Measurements from ENCODE around the gene POLL. TPM values are rescaled to one million over a fixed set of nuclear protein-coding genes. Genes with fewer than 3 reads are reported as not detected.

The POLL gene
- total and polyA plus RNA-seq, 10 of the 15 experiments (the other 5 are each of a cell fraction or from before 2014, with no cell fraction given), result 1.5 to 25.4 (median 13.8) TPM

- TF ChIP-seq EGR1 (IDR thresholded peaks at IDR 0.05; ENCODE audit: borderline replicate concordance in 1 of 2, low read depth in 2 of 2, low read length in 2 of 2) (peak in 1 of 2 experiments; percentile 3; a peak in 1 of 3 replicates), MAX (IDR thresholded peaks at IDR 0.05; ENCODE audit: low read depth, low read length) (peak; percentile 50; the same call in 1 of the 2 replicates), DPF2 (IDR thresholded peaks at IDR 0.05) (peak; percentile 53; the same call in 1 of the 2 replicates), MEF2B (IDR thresholded peaks at IDR 0.05; ENCODE audit: partially characterized antibody, poor library complexity, severe bottlenecking) (peak; percentile 36), SMARCA5 (IDR thresholded peaks at IDR 0.05) (peak; percentile 71; the same call in 1 of the 2 replicates), PAX8 (IDR thresholded peaks at IDR 0.05) (no peak), NFIC (IDR thresholded peaks at IDR 0.05; ENCODE audit: low read depth, low read length) (no peak), NBN (IDR thresholded peaks at IDR 0.05) (peak; percentile 55; the same call in 1 of the 2 replicates), ZNF24 (IDR thresholded peaks at IDR 0.05) (0 out of 2 replicates have a peak, but pooled peaks have one; percentile 18), FOS (IDR thresholded peaks at IDR 0.05; ENCODE audit: borderline replicate concordance, extremely low read depth, insufficient read length) (no peak), ZBED1 (IDR thresholded peaks at IDR 0.05; ENCODE audit: borderline replicate concordance) (no peak), SRF (IDR thresholded peaks at IDR 0.05; ENCODE audit: low read depth in 2 of 2, low read length in 2 of 2) (no peak), RUNX3 (IDR thresholded peaks at IDR 0.05; ENCODE audit: low read length) (peak; percentile 63)
- TF ChIP-seq, protein P1, sequence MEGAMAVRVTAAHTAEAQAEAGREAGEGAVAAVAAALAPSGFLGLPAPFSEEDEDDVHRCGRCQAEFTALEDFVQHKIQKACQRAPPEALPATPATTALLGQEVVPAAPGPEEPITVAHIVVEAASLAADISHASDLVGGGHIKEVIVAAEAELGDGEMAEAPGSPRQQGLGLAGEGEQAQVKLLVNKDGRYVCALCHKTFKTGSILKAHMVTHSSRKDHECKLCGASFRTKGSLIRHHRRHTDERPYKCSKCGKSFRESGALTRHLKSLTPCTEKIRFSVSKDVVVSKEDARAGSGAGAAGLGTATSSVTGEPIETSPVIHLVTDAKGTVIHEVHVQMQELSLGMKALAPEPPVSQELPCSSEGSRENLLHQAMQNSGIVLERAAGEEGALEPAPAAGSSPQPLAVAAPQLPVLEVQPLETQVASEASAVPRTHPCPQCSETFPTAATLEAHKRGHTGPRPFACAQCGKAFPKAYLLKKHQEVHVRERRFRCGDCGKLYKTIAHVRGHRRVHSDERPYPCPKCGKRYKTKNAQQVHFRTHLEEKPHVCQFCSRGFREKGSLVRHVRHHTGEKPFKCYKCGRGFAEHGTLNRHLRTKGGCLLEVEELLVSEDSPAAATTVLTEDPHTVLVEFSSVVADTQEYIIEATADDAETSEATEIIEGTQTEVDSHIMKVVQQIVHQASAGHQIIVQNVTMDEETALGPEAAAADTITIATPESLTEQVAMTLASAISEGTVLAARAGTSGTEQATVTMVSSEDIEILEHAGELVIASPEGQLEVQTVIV (IDR thresholded peaks at IDR 0.05; ENCODE audit: borderline replicate concordance, partially characterized antibody), result no peak
- TF ChIP-seq, protein P2, sequence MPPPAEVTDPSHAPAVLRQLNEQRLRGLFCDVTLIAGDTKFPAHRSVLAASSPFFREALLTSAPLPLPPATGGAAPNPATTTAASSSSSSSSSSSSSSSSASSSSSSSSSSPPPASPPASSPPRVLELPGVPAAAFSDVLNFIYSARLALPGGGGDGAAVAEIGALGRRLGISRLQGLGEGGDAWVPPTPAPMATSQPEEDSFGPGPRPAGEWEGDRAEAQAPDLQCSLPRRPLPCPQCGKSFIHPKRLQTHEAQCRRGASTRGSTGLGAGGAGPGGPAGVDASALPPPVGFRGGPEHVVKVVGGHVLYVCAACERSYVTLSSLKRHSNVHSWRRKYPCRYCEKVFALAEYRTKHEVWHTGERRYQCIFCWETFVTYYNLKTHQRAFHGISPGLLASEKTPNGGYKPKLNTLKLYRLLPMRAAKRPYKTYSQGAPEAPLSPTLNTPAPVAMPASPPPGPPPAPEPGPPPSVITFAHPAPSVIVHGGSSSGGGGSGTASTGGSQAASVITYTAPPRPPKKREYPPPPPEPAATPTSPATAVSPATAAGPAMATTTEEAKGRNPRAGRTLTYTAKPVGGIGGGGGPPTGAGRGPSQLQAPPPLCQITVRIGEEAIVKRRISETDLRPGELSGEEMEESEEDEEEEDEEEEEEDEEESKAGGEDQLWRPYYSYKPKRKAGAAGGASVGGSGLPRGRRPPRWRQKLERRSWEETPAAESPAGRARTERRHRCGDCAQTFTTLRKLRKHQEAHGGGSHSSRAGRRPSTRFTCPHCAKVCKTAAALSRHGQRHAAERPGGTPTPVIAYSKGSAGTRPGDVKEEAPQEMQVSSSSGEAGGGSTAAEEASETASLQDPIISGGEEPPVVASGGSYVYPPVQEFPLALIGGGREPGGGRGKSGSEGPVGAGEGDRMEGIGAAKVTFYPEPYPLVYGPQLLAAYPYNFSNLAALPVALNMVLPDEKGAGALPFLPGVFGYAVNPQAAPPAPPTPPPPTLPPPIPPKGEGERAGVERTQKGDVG (CRISPR knock-in tag; IDR thresholded peaks at IDR 0.05), result no peak
- TF ChIP-seq, protein P3, sequence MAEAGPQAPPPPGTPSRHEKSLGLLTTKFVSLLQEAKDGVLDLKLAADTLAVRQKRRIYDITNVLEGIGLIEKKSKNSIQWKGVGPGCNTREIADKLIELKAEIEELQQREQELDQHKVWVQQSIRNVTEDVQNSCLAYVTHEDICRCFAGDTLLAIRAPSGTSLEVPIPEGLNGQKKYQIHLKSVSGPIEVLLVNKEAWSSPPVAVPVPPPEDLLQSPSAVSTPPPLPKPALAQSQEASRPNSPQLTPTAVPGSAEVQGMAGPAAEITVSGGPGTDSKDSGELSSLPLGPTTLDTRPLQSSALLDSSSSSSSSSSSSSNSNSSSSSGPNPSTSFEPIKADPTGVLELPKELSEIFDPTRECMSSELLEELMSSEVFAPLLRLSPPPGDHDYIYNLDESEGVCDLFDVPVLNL (IDR thresholded peaks at IDR 0.05; ENCODE audit: low read depth, low read length), result no peak
- TF ChIP-seq, protein P4, sequence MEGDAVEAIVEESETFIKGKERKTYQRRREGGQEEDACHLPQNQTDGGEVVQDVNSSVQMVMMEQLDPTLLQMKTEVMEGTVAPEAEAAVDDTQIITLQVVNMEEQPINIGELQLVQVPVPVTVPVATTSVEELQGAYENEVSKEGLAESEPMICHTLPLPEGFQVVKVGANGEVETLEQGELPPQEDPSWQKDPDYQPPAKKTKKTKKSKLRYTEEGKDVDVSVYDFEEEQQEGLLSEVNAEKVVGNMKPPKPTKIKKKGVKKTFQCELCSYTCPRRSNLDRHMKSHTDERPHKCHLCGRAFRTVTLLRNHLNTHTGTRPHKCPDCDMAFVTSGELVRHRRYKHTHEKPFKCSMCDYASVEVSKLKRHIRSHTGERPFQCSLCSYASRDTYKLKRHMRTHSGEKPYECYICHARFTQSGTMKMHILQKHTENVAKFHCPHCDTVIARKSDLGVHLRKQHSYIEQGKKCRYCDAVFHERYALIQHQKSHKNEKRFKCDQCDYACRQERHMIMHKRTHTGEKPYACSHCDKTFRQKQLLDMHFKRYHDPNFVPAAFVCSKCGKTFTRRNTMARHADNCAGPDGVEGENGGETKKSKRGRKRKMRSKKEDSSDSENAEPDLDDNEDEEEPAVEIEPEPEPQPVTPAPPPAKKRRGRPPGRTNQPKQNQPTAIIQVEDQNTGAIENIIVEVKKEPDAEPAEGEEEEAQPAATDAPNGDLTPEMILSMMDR (IDR thresholded peaks at IDR 0.05 in 2 of 3, conservative IDR thresholded peaks at IDR 0.05 in 1 of 3; ENCODE audit: control insufficient read depth in 2 of 3, extremely low read depth in 1 of 3, insufficient read depth in 1 of 3, low read depth in 3 of 3, low read length in 3 of 3), result peak; percentile 47 to 88 (median 81)
- TF ChIP-seq, protein P5, sequence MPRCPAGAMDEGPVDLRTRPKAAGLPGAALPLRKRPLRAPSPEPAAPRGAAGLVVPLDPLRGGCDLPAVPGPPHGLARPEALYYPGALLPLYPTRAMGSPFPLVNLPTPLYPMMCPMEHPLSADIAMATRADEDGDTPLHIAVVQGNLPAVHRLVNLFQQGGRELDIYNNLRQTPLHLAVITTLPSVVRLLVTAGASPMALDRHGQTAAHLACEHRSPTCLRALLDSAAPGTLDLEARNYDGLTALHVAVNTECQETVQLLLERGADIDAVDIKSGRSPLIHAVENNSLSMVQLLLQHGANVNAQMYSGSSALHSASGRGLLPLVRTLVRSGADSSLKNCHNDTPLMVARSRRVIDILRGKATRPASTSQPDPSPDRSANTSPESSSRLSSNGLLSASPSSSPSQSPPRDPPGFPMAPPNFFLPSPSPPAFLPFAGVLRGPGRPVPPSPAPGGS (IDR thresholded peaks at IDR 0.05; ENCODE audit: borderline replicate concordance, insufficient read depth, low read depth, low read length, poor library complexity, severe bottlenecking), result peak; percentile 12
These were observed 18.2 kb downstream of the POLL start (continued) for GRCh38 chr10:101569622-101570427.

All from GM12878 (cell line).